DMS153 treated with DMSO at 0.1 percent for 48 hours (cell line): ENCODE data around the gene ATP7B.
A peak's percentile ranks its signal among the peaks of the same experiment; 100 is the strongest.
"Not testable (repeated sequence)": the region's sequence is repeated elsewhere in the genome, so short reads cannot be mapped to it uniquely, and the experiment has no call there.

Source experiments
- DNase-seq: peaks from one replicate; lab custom pipeline; 2025; ENCODE audit not compliant: unreplicated experiment; lab: John Stamatoyannopoulos, UW

ATP7B gene

DNA sequence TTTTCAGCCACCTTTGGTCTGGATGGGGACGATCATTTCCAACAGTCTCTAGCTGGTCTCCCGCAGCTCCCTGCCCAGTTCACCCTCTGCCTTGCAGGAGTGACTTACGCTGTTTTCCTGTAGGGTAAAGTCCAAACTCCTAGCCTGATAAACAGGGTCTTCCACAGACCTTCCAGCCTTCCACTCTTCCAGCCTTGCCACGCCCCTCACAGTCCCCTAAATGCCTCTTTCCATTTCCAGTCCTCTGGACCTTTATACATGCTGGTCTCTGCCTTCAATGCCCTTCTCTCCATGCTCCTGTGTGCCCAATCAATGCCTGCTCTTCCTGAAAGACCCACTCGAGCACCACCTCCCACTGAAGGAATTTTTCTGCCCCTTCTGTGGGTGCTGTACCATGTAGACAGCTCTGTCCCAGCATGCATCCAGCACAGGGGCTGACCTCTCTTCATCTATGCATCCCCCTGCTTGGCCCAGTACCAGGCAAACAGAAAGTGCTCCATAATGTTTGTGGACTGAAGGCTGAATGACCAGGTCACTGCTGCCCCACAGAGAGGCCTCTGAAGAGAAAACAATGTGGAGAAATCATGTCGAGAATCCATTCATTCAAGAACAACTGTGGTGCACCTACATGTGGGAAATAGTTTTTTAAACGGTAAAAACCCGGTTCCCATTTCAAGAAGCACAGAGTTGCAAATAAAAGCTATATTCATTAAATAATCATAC lies 4.6 kb downstream of the ATP7B start:
- no peak for DNase-seq

DNA sequence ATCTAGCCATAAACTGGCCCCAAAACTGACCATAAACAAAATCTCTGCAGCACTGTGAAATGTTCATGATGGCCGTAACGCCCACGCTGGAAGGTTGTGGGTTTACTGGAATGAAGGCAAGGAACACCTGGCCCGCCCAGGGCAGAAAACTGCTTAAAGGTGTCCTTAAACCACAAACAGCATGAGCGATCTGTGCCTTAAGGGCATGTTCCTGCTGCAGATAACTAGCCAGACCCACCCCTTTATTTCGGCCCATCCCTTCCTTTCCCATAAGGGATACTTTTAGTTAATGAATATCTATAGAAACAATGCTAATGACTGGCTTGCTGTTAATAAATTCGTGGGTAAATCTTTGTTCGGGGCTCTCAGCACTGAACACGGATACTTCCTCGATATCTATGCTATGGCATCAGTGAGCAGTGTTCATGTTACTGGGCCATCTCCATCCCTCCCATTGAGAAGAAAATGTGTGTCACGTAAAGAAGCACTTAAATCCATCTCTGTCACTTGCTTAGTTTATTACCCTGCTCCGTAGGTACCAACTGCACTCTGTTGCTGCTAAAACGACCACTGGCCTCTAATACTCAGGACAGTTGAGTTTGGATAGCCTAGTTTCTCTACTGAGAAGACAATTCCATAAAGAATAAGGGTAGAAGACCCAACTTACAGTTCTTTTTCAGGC lies 5.3 kb downstream of the ATP7B start:
- DNase-seq: no peak

DNA sequence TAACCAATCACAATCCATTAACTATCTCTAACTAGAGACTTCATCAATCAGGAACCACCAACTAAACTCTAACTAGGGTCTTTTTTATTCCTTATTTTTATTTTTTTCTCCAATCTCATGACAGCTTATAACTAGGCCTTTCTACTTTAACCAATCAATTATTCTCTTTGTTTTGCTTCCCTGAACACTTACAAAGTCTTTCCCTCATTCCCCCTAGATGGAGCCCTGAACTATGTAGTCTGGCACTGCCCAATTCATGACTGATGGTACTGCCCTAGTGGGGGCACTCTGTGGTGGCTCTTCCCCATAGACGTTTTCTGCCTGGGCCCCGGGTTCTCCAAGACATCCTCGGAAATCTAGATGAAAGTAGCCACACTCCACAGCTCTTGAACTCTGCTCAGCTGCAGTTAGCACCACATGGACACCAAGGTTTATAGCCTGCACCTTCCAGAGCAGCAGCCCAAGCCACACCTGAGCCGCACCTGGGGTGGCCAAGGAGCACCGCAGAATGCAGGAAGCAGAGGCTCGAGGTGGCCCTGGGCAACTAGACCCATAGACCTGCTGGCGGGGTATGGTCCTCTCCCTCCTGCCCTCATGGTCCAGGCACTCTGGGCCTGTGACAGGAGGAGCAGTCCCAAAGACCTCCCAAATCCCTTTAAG lies 6.6 kb downstream of the ATP7B start:
- DNase-seq: no peak

DNA sequence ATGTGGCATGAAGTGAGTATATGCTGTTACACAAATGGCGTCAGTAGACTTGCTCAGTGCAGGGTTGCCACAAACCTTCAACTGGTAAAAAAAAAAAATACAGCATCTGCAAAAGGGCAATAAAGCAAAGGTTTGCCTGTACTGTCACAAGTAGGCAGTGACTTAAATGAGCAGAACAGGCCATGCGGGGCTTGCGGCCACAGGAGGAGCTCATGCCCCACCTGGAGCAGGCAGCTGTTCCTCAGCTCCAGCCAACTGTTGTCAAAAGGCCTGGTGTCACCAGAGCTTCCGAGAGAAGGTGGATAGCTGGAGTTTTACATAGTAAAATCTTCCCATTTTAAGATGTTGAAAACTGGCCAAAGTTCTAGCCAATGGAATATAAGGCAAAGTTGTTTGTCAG lies 7.7 kb downstream of the ATP7B start:
- DNase-seq: no peak

DNA sequence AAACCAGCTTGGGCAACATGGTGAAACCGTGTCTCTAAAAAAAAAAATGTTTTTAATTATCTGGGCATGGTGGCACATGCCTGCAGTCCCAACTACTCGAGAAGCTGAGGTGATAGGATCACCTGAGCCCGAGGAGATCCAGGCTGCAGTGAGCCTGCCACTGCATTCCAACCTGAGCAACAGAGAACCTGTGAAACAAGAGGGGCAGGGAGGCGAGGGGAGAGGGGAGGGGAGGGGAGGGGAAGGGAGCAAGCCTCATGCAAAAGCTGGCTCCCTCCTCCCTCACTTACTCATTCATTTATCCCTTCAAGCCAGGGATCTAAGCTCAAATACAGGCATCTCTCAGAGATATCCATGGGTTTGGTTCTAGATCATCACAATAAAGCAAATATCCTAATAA lies 8.9 kb downstream of the ATP7B start:
- no peak for DNase-seq

DNA sequence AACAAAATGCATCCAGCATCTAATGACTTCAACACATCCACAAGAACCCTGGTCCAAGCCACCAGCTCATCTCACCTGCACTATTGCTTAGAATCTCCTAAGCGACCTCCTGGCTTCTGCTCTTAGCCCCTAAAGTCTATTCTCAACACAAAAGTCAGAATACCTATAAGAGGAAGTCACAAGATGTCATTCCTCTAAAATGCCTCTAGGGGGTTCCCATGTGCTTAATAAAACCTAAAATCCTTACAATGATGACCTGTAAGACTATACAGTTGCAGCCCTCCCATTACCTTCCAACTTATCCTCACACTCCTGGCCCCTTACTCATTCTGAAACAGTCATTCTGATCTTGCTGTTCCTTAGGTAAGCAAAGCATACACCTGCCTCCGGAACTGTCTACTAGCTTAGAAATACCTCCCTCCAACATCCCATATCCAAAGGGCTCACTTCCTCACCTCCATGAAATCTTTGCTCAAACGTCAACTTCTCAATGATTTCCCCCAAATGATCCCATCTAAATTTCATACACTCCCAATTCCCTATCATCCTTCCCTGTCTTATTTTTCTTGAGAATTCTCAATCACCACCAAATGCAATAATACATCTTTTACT lies 10.0 kb downstream of the ATP7B start:
- DNase-seq: peak; percentile 58

DNA sequence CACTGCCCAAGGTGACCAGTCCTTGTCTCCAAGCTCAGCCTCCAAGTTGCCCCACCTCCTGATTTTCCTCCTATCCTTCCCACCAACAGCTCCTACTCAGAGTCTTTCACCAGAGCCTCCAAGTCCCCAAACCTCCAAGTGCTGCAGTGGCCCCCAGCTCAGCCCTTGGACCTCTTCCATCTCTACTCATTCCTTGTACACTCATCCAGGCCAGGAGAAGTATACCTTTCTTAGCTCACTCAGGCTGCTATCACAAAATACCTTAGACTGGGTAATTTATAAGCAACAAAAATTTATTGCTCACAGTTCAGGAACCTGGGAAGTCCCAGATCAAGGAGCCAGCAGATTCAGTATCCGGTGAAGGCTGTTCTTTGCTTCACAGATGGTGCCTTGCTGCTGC lies 11.3 kb downstream of the ATP7B start:
- no peak for DNase-seq

DNA sequence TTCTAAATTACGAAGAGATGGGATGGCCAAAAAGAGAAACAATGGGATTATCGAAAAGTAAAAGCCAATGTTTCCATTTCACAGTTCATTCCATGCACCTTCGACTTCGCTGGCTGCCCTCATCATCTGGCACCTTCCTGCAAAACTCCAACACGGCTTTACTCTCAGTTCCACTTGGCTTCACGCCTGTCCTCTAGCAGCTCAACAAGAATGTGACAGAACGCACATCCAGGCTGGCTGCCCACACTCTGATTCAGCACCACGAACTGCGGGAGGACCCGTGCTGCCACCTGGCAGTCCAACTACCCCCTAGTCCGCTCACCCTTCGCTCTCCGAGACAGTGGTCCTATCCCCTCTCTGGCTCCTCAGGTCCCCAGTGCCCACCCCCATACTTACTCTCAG lies 11.7 kb downstream of the ATP7B start:
- DNase-seq: no peak

DNA sequence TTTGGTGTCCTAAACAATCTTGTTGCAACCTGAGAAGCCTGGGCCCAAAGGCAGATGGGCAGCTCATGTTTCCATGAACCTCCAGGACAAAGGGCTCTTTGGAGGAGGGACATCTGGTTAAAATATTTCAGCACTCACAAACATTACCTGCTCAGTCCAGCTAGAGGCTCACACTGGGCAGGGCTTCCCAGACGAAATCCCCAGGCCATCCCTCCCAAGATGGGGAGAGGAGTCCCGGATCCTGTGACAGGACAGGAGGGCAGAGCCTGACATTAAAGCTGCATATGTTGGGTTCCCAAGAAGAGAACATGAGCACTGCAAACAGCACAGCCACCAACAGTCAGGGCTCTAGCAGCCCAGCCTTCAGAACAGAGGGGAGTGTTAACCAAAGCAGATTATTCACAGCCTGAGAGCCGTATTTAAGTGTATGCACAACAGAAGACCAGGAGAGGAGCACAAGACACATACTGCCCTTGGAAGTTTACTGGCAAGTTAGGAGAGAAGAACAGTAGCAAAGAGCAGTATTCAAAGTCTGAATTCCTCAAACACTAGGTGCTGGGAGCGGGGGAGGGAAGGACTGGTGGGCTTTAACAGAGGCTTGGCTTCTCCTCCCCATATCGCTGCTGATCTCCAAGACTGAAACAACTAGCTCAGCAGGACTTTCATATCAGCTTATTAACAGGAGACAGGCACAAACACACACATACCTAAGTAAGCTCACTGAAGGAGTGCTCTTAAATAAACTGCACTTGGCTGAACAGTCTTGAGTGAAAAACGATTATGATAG lies 12.3 kb downstream of the ATP7B start:
- no peak for DNase-seq

DNA sequence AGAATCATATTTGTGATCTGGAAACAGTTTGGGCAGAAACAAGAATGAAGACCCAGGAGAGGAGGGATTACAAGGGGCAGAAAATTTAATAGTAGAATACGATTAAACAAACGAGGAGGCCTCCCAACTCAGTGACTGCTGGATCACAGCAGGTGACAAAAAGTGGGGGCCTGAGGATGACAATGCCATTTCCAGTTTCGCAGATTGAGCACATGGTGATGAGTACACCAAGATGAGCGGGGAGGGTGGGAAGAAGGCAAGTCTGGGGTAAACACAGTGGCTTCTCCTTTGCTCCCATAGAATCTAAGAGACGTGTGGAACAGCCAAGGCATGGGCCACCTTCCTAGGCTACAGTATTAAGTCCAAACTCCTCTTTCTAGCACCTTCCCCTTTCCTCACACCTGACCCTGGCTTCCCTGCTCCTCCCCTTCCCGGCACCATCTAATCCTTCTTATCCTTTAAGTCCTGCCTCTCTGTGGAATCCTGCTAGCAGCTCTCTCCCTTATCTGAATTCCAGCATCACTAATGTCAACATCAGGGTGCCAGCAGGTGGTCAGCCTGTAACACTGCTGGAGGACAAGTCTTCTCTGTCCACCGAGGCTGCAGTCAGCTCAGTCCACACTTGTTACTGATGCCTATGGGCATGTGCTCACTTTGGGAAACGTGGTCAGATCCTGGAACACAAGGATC lies 13.5 kb downstream of the ATP7B start:
- DNase-seq: no peak

DNA sequence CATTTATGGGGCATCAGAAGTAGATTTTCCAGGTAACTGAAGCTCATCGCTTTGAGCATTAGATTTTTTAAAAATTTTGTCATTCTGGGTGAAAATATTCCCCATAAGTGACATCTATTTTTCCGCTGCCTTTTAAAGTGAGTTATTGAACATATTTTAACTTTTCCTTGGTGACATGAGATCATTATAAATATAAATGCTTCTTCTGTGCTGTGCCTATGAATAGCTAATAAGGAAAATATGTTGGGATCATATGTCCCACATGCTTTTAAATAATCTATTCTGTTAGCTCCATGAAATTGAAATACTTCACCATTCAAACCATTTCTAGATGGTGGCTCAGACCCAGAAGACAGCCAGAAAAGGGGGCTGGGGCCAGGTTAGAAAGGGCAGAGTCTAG lies 14.1 kb downstream of the ATP7B start:
- DNase-seq: no peak

DNA sequence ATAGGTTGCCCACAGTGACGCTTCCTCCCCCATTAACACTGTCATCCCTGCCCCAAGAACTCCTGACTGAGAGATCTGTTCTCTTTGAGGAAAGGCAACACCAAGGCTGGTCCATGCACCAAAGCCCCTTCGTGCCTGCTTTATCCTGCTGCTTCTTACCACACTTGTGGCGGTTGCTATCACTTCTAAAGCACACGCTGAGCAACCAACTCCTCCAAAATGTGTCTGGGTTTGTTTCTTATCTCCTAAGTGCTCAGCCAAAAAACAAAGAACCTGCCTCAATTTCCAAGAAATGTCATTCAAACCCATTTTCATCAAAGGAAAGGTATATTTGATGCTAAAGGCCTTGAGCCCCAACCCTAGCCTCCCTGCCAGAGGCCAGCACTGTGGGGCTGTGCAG lies 14.6 kb downstream of the ATP7B start:
- no peak for DNase-seq

DNA sequence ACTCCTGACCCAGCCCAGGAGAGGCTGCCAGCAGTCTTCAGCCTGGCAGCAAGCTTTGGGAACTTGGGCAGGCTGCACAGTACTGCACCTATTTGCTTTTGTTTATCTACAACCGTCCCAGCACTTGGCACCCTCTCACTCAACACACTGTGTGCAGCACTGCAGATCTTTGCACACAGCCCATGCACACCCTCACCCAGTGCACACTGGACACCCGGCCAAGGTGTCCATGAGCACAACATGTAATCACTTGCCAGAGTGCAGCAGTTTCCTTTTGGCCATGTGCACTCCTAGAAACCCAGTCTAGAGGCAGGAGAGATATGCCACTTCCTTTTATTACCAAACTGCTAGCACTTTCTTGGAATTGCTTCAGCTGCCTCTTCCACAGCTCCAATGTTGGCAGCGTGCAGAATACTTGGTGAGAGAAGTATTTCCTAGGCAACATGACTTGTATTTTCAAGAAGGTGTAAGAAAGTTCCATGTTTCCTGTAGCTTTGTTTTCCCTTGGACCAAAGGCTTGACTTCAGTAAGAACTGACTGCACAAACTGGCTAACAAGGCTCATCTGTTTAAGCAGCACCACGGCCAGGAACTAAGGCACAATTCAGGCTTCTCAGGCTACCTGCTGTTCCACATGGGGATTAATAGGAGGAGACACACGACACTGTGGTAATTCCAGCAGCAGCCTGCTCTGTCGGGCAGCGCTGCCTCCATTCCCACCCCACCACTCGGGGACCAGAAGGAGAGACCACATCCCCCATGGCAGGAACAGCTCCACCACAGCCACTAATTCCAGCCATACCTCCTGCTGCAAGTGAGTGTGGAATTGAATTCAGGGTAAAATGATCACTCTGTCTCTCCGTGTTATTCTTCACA lies 15.3 kb downstream of the ATP7B start:
- no peak for DNase-seq

DNA sequence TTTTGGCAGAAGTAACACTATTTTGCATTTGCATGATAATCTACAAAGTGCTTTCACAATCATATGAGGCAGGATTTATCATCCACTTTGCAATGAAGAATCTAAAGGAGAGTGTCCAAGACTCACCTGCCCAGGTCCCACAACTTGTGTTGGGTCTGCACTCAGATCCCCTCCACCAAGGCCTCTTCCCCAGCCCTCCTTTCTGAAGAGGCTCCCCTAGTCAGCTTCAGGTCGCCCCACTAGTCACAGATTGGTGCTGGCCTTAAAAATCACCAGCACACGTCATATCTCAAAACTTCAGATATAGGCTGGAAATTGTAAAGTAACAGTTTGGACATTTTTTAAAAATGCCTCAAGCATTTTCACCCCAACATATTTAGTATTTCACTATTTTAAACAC lies 17.5 kb downstream of the ATP7B start:
- DNase-seq: no peak

DNA sequence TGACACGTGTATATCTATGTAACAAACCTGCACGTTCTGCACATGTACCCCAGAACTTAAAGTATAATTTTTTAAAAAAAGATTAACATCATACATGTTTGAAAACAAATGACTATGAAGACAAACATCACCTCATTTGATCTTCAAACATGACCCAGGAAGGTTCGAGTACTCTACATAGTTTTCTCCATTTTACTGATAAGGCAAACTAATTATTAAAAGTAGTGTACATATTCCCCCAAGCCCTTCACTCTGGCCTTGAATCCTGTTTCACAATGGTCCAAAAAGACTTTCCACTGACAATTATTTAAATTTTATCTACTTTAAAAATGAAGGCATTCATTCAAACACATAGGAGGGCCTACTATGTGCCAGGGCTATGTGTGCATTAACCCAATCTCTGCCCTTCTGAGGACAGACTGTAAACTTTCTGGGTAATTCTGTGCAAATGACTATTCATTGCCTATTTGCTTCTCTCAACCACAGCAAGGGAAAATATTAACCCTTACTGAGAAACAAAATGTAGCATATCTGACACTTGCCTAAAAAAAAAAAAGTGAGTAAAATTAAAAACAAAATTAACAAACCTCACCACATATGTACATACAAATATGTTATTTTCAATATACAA lies 22.1 kb downstream of the ATP7B start:
- no peak for DNase-seq

DNA sequence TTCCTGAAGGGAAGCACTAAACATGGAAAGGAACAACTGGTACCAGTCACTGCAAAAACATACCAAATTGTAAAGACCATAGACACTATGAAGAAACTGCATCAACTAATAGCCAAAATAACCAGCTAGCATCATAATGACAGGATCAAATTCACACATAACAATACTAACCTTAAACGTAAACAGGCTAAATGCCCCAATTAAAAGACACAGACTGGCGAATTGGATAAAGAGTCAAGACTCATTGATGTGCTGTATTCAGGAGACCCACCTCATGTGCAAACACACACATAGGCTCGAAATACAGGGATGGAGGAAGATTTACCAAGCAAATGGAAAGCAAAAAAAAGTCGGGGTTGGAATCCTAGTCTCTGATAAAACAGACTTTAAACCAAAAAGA lies 26.3 kb downstream of the ATP7B start:
- not testable (repeated sequence) for DNase-seq

DNA sequence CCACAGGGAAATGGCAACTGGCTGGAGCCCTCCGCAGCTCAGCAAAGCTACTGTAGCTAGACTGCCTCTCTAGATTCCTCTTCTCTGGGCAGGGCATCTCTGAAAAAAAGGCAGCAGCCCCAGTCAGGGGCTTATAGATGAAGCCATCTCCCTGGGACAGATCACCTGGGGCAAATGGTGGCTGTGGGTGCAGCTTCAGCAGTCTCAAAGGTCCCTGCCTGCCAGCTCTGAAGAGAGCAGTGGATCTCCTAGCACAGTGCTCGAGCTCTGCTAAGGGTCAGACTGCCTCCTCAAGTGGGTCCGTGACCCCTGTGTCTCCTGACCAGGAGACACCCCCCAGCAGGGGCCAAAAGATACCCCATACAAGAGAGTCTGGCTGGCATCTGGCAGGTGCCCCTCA lies 28.0 kb downstream of the ATP7B start:
- DNase-seq: not testable (repeated sequence)

DNA sequence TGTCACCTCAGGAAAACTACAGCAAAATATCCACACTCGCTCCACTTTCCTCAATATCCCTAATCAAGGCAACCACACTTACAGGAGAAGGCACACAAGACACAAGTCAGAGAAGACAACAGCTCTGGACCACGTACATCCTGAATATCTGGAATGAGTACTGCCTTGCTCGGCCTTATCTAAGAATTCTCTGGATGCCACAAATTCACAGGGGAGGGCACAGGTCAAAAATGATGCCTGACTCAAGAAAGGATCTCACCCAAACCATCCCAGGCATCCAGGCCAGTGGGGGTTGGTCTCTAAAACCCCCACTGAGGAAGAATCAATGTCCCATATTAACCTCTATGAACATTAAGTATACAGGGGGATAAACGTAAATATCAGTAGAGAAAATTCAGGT lies 29.9 kb downstream of the ATP7B start:
- no peak for DNase-seq

DNA sequence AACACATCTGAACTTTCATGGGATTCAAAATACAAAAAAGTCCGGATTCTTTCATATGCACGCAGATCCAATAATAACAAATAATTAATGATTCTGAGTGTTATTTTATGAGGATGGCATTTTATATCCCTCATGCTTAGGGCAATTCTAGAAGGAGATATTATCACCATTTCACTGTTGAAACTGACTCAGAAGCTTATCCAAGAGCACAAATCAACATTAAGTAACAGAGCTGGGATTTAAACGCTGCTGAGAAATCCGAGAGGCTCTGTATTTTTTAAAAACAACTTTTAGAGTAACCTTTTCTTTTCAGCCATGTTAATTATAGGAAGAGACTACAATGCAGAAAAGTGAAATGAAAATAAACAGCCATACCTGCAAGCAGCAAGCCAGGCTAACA lies 30.3 kb downstream of the ATP7B start:
- no peak for DNase-seq
